Mammary epithelial cell (primary cell): Measurements from ENCODE around the gene OSBPL7.

ENCODE experiments used
- CTCF ChIP-seq, 2 donors: IDR thresholded peaks in 1 of 2; conservative IDR thresholded peaks in 1 of 2; 2 replicates each; pipeline ENCODE4 v1.5.1; 2011 to 2012; ENCODE audit warnings: inconsistent platforms in 2 of 2, low read length in 2 of 2, mild to moderate bottlenecking in 2 of 2, control low read depth in 1 of 2, low read depth in 1 of 2; ENCODE audit not compliant: insufficient read depth in 1 of 2; ENCODE audit errors: extremely low read depth in 1 of 2
- EZH2 ChIP-seq: IDR thresholded peaks from 2 replicates; pipeline ENCODE4 v1.6.1; 2012; ENCODE audit warnings: low read length, inconsistent platforms, borderline replicate concordance

GRCh38 chr17:47862621-47863440 lies 41.2 kb upstream of the OSBPL7 start:
- TF ChIP-seq CTCF (conservative IDR thresholded peaks at IDR 0.05 in 1 of 2, IDR thresholded peaks at IDR 0.05 in 1 of 2; ENCODE audit: extremely low read depth in 1 of 2, insufficient read depth in 1 of 2, low read depth in 1 of 2, low read length in 2 of 2) (no peak), EZH2 (no peak)
